Hindlimb muscle (tissue), 1 donor: ENCODE measurements around the gene OOSP1. TPM values are rescaled to one million over a fixed set of nuclear protein-coding genes. Genes with fewer than 3 reads are reported as not detected.
"Not testable (repeated sequence)": the region's sequence is repeated elsewhere in the genome, so short reads cannot be mapped to it uniquely, and the experiment has no call there.

Experiments used
- DNase-seq: peaks from one replicate; pipeline ENCODE4 v3.0.0-alpha.2; 2013
- polyA plus RNA-seq: library from polyadenylated mRNA; unstranded; fragments of 120-200 nt; gene quantifications from one replicate; pipeline ENCODE4 v1.2.1, GENCODE V29; 2013; ENCODE audit not compliant: insufficient read length

Gene OOSP1
- polyA plus RNA-seq, 1 donor: not detected

DNA sequence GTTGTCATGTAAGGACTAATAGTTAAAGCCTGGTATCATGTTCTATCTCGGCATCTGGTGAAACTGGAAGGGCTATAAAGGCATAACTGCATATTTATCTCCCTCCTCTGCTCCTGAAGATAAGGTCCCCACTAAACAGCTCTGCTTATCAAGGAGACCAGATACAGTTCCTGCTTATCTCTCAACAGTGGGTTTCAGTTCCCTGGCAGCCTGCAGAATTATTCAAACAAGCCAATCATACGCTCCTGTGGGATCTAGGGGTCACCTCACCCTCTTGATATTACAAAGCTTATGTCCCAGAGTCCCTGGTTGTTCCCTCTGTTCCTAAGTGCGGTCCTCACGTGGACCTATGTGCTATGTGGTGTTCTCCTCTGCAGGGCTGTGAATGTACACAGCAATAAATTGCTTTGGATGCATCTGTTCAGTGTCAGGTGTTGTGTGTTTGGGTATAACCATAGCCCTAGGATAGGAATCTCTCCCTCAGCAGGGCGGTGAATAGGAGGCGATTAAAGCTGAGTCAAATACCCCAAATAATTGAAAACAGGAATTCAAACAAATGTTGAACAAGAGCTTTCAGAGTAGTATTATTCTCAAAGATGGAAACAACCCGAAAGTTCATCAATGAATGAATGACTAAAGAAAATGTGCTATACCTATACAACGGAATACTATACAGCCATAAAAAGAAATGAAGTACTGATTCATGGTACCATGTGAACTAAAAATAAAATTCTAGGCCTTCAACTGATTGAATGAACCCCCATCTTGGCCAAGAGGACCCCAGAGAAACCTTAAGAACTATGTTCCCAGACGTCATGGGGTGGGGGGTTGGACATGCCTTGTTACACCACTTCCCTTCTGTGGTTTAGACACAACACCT lies 22.5 kb downstream of the OOSP1 start:
- no peak for DNase-seq

DNA sequence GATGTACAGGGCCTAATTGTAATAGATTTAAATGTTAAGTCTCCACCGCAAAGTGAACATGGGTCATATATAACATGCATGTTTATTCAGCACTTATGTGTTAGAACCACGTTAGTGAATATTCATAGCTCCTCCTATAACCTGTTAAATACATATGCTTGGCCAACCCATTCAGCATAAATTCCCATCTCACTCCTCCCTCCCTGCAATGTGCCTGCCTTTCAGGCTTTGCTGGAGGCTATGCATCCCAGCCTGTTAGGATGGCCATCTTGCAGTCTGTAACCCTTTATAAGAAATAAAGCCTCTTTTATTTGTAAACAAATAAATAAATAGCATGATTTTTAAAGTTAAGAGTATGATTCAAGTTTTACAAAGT lies 23.9 kb downstream of the OOSP1 start:
- DNase-seq: no peak

- no peak for DNase-seq
Measured at GRCh38 chr11:59963733-59964132, 25.5 kb downstream of the OOSP1 start, which contains the start of gene OOSP4A. OOSP4A (plus strand) TSS chr11:59964033; CDS start chr11:59964033, 0 bp downstream.

GRCh38 chr11:59965424-59965823 lies 27.2 kb downstream of the OOSP1 start:
- no peak for DNase-seq

GRCh38 chr11:59966201-59966600 lies 28.0 kb downstream of the OOSP1 start:
- no peak for DNase-seq

DNA sequence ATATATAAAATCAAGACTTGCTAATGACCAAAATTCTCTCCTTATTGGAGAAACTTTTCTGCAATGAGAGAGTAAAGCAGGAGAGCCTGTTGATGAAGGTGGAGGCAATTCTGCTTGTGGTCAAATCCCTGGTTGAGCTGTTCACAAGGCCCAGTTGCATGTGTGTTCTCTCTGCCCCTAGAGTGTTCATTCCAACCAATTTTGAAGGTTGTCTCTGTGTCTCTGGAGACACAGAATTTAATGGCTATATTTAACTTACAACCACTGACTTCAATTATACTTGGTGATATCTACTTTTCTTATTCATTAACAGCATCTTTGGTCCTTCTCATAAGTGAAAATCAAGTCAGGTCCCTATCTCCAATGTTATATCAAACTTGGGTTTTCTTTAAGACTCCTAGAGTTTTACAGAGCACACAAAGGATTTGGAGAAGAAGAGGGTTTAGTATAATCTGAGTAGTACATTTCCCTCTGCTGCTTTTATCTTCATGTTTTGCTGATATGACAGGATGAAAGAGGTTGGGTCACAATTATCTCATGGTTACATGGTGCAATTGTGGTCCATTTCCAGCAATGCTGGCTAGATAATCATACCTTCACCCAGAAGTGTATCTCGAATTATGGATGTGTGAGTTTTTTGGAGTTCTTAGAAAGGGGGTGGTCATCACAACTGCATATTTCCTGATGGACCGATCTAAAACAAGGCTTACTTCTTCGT lies 29.6 kb downstream of the OOSP1 start:
- DNase-seq: no peak

GRCh38 chr11:59968395-59968783 lies 30.2 kb downstream of the OOSP1 start:
- DNase-seq: no peak

- DNase-seq: no peak
Measured at GRCh38 chr11:59973097-59973496, 34.9 kb downstream of the OOSP1 start.

DNA sequence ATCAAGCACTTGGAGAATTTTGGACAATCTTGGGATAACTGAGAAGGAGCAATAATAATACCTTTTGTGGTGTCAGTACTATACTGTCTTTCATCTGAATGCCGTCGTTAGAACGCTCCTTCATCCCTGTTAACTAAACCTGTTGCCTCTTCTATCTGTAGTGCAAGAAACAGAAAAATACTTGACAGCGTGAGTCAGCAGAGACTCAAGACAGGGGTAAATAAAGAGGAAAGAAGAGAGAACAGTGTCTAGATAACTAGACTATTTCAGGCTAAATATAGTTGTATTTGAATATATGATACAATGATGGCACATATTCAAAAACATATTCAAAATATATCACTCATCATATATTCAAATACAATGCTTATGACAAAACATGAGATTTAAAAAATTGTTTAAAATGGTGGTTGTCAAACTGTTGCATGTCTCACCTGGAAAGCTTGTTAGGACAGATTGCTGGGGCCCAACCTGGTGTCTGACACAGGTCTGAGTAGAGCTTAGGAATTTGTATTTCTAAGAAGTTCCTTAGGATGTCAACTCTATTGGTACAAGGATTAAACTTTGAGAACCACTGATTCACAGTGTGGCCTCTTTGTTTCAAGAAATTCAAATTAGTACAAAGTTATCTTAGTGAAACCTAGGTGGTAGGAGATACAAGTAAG lies 43.0 kb downstream of the OOSP1 start:
- DNase-seq: no peak

- DNase-seq: not testable (repeated sequence)
Measured at GRCh38 chr11:59982037-59982436, 43.8 kb downstream of the OOSP1 start.

DNA sequence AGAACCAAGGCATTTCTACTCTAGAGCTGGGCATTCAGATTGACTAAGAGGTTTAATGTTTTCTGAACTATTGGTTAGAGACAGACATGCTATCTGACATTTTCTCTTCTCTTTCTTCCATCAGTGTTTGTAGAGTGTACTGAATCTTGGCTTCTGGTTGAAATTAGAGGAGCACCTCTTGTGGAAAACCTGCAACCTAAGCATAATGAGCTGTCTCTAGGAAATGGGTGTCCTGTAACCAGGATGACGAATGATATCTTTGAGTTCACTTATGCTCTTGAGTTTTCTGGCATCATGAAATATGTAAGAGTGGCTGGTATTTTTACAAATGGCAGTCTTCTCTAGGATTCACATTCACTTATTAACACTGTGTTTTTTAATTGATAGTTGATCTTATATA lies 45.0 kb downstream of the OOSP1 start:
- no peak for DNase-seq

GRCh38 chr11:59984368-59984767 lies 46.1 kb downstream of the OOSP1 start:
- DNase-seq: no peak

DNA sequence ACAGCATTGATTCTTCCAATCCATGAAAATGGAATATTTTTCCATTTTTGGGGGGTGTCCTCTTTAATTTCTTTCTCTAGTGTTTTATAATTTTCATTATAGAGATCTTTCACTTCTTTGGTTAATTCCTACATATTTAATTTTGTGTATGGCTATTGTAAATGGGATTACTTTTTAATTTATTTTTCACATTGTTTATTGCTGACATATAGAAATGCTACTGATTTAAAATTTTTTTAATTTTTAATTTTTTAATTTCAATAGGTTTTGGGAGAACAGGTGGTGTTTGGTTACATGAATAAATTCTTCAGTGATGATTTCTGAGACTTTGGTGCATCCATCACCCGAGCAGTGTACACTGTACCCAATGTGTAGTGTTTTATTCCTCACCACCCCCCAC lies 52.2 kb downstream of the OOSP1 start:
- no peak for DNase-seq

DNA sequence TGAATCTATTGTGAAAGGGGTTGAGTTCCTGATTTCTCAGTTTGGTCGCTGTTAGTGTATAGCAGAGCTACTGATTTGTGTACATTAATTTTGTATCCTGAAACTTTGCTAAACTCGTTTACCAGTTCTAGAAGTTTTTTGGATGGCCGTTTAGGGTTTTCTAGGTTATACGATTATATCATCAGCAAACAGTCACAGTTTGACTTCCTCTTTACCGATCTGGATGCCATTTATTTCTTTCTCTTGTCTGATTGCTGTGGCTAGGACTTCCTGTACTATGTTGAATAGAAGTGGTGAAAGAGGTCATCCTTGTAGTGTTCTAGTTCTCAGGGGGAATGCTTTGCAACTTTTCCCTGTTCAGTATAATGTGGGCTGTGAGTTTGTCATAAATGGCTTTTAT lies 54.2 kb downstream of the OOSP1 start:
- no peak for DNase-seq

DNA sequence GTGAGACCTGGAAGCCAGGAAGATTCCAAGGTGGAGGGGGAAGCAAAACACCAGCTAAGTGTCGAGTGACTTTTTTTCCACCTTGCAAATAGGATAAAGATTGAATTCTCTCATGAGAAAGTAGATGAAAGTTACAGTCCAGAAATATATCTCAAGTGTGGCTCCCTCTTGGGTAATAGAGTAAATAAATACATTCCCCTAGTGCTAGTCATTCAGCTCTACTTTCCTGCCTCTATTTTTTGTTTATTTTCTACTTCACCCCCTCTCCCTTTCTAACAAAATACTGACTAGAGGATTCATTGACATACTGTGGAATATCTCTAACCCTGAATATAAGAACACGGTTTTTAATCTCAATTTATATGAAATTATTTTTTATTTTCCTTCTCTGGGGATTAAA lies 59.6 kb downstream of the OOSP1 start:
- DNase-seq: no peak

- DNase-seq: no peak
Measured at GRCh38 chr11:59999691-60000090, 61.5 kb downstream of the OOSP1 start.

DNA sequence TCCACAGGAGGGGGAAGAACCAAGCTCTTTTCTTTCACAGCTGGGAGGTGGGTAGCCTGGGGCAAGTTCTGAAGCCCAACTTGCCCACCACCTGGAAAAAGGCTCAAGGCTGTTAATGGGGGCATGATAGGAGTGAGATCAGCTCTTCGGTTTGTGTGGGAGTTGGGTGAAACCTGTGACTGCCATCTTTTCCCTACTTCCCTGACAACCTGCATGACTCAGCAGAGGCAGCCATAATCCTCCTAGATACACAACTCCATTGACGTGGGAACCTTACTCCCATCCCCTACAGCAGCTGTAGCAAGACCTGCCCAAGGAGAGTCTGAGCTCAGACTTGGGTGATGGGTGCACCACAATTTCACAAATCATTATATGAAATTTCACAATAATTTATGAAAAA lies 65.5 kb downstream of the OOSP1 start:
- no peak for DNase-seq

DNA sequence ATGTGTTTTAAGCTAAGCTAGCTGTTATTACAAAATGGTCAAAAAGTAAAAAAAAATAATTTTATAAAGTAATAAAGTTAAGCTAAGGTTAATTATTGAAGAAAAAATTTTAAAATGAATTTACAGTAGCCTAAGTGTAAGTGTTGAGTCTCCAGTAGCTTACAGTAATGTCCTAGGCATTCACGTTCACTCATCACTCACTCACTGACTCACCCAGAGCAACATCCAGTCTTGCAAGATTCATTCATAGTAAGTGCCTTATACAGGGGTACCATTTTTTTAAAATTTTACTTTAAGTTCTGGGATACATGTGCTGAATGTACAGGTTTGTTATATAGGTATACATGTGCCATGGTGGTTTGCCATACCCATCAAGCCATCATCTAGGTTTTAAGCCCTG lies 67.1 kb downstream of the OOSP1 start:
- DNase-seq: no peak

Other genes with a start within 250 kb of the OOSP1 start
- gene OR10V1, start 224.6 kb upstream of the OOSP1 start, polyA plus RNA-seq: not detected
- gene STX3, start 183.1 kb upstream of the OOSP1 start, polyA plus RNA-seq: 4.1 TPM
- gene MRPL16, start 127.7 kb upstream of the OOSP1 start, polyA plus RNA-seq: 36.0 TPM
- gene CBLIF, start 92.9 kb upstream of the OOSP1 start, polyA plus RNA-seq: not detected
- gene TCN1, start 71.9 kb upstream of the OOSP1 start, polyA plus RNA-seq: 0.31 TPM
- gene OOSP3, start 59.6 kb upstream of the OOSP1 start, polyA plus RNA-seq: not detected
- gene OOSP4A, start 25.6 kb downstream of the OOSP1 start, polyA plus RNA-seq: not detected
- gene OOSP4B, start 78.7 kb downstream of the OOSP1 start, polyA plus RNA-seq: not detected
- gene OOSP2, start 102.0 kb downstream of the OOSP1 start, polyA plus RNA-seq: not detected
- gene MS4A3, start 118.2 kb downstream of the OOSP1 start, polyA plus RNA-seq: 1.1 TPM
- gene MS4A2, start 150.2 kb downstream of the OOSP1 start, polyA plus RNA-seq: 0.10 TPM
- 31.4 TPM for gene MS4A6A, start 244.7 kb downstream of the OOSP1 start, polyA plus RNA-seq